DMS114 treated with DMSO at 0.1 percent for 48 hours (cell line): Measurements from ENCODE around the gene GFI1B.
"Not testable (repeated sequence)": the region's sequence is repeated elsewhere in the genome, so short reads cannot be mapped to it uniquely, and the experiment has no call there.

Source experiments
- DNase-seq: peaks from one replicate; lab custom pipeline; 2025; ENCODE audit not compliant: unreplicated experiment; lab: John Stamatoyannopoulos, UW

The GFI1B gene

DNA sequence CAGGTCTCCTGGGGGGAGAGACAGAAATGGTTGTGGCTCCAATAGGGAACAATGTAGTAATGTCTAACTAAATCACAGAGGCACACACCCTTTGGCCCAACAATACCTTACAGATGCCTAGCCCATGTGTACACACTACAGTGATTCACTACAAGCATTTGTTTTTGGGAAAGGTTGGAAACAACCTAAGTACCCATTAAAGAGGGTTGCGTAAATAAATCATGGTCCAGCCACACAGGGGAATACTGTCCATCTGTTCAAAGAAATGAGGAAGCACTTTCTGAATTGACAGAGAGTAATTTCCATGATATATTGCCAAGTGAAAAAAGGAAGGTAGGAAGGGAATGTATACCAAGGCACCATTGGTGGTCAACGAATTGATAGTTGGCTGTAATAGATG lies 30.3 kb downstream of the GFI1B start:
- no peak for DNase-seq

DNA sequence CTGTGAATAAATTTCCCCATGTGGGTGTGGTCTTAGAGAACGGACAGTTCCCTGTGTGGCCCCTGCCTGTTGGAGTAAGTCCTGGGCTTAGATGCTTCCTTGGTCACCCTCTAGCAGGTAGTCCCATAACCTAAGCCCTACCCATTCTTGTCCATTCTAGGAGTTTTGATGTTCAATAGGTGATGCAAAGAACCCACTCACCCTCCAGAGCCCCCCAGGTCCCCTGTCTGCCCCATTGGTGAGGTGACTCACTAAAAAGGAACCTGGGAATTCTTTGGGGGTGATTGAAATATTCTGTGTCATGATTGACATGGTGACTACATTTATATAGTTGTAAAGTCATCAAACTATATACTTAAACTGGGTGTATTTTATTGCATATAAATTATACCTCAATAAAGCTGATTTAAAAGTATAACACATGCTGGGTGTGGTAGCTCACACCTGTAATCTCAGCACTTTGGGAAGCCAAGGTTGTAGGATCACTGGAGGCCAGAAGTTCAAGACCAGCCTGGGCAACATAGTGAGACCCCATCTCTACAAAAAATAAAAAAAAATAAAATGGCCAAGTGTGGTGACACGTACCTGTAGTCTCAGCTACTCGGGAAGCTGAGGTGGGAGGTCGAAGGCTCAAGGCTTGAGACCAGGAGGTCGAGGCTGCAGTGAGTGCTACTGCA lies 31.6 kb downstream of the GFI1B start:
- DNase-seq: no peak

DNA sequence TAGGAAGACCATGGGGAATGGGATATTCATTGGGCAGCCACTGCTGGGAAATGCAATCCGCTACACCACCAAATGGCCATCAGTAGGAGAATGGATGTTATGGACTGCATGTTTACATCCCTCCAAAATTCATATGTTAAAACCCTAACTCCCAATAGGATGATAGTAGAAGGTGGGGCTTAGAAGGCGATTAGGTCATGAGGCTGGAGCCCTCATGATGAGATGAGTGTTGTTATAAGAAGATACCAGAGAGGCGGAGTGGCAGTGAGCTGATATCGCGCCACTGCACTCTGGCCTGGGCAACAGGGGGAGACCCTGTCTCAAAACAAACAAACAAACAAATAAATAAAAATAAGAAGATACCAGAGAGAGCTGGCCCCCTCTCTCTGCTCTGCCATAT lies 36.2 kb downstream of the GFI1B start:
- DNase-seq: no peak

DNA sequence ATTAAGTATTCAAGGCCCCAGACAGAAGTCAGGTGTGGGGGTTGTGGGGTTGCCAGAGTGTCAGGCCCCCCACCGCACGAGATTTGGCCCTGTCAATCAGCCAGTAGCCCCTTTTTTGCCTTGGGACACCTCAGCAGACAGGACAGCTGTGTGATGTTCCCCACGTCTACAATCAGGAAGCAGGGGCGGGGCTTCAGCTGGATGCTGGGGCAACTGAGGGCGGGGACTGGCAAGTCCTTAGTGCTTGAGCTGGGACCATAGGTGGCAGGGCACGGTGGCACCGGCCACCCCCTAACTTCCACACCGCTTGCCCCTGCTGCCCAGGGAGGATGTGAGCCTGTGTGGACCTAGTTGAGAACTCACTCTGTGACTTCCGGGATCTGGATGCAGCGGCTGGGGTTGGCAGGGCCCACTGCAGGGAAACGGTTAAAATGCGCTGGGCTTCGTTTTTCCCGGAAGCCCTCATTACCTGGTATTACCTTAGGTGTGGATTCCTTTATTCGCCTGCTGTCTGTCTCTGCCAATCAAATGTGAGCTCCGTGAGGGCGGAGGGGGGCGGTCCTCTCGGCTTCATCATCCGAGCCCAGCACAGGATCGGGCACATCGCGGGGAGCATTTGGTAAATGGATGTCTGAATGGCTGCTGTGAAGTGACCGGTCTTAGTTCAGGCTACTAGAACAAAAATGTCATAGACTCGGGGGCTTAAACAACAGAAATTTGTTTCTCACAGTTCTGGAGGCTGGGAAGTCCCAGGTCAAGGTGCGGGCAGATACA lies 44.8 kb downstream of the GFI1B start:
- no peak for DNase-seq

DNA sequence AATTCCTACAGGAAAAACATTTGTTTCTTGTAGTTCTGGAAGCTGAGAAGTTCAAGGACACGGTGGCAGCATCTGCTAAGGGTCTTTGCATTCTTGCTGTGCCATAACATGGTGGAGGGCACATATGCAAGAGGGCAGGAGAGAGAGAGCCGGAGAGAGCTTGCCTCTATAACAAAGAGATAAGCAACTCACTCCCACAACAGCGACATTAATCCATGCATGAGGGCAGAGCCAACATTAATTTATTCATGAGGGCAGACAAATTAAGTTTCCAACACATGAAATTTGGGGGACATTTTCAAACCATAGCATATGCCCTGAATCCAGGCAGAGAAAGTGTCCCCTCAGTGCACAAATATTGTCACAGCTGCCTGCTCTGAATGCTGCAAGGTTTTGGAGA lies 47.9 kb downstream of the GFI1B start:
- no peak for DNase-seq

DNA sequence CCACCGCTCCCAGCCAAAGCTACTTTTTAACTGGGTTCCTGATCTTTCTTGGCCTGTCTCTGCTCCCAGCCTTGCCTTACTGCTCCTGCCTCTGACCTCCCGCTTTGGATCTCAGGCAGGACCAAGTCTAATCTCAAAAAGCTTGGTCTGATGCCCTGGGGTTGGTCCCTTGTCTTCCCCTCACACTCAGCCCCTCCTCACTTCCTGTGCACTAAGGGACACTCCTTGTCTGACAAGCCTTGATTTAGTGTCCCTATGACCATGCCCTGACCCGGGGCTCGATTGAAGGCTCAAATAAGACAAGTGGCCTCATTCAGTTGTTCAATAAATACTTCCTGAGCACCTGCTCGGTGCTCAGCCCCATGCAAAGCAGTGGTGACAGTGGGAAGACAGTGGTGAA lies 48.6 kb downstream of the GFI1B start:
- DNase-seq: no peak

DNA sequence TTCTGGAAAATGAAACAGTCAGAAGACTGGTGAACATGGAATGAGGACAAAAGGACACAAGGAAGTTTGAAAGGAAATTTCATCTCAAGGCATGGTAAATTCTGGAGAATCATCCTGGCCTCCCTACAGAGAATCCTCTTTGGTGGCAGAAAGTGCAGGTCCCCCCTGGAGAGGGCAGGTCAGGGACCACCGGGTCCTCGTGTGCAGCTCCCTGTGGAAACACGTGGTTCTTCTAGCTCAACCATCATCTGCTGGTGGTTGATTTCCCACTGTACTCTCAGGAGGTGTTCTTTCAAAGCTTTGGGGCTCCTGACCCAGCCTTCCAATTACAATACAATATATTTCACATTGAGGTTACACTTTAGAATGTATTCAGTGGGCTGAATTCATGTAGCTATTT lies 49.7 kb downstream of the GFI1B start:
- no peak for DNase-seq

DNA sequence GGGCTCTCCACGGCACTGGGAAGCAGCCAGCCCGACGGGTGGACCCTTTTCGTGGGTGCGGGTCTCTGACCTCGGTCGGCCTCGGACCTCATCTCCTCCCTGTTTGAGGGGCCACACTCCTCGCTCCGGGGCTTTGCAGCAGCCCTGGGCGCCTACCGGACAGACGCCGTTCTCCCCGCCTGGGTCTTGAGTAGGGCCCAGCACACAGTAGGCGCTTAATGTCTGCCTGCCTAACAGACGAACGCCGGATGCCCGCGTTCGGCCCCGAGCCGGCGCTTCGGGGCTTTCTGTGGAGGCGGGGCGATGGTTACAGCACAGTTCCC lies 51.5 kb downstream of the GFI1B start:
- no peak for DNase-seq

DNA sequence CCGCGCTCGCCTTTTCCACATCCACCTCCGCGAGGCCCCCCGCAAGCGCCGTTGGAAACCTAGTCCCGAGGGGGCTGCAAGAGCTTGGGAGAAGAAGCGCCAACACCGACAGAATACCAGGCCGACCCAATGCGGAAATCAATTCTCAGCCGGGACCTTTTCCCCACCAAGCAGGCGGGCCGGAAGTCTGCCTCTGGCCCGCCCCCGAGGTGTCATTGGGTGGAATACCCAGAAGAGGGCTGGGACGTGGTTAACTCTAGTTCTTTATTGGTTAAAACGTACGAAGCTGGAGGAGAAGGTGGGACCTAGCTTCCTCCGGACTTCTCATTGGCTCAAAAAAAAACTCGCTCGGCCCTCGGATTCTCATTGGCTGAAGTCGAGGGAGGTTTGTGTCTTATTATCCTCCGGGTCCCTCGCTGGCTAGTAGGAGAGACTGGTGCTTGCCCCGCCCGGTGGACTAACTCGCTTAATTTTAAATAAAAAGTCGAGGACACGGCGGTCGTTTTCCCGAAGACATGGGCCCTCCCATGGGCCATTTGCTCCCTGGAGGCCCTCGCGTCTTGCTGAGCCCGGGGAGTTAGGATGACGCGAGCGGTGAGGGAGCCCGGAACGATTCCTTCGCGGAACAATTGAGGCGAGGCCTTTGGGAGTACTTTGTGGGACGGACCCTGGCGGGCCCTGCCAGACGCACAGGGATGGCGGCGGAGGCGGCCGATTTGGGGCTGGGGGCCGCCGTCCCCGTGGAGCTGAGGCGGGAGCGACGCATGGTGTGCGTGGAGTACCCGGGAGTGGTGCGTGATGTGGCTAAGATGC lies 52.0 kb downstream of the GFI1B start, which contains the start of gene GTF3C5:
Gene GTF3C5, plus strand, starts transcription at position 681 of the 813 bp plus-strand sequence. Its CDS starts 15 bp downstream, at position 696.
- peak; percentile 97 for DNase-seq

DNA sequence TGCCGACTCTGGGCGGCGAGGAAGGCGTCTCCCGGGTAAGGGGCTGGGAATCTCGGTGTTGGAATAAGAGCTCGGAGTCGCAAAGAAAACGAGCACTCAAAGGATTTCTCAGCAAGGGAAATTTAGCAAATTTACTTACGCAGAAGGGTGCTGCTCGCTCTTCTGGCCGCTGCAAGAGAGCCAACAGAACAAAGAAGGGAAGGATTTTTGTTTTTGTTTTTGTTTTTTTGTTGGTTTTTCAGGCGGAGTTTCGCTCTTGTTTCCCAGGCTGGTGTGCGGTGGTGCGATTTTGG lies 52.6 kb downstream of the GFI1B start:
- DNase-seq: no peak

DNA sequence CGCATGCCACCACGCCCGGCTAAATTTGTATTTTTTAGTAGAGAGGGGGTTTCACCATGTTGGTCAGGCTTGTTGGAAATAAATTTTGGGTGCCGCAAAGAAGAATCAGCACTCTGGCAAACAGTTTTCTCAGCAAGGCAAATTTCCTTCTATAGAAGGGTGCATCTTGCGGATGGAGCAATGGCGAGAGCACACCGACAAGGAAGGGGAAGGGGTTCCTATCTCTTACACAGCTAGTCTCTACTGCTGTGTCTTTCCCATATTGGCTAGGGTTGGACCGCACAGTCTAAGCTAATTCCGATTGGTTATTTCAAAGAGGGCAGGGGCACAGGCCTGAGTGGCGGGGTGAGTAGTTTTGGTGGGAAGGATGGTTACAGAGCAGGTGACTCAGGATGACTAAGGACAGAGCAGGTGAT lies 53.0 kb downstream of the GFI1B start:
- DNase-seq: no peak

DNA sequence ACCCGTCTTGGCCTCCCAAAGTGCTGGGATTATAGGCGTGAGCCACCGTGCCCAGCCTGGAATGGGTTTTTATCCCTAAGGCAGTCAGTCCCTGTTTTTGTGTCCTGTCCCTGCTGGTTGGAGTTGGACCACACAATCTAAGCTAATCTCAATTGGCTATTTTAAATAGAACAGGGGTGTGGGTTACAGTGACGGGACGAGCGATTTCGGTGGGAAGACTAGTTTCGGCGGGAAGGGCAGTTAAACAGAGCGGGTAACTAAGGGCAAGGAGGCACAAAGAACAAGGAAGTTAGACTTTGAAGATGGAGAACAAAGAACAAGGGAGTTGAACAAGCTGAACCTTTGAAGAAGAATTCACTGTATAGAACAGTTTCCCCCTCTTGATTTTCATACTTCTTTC lies 53.7 kb downstream of the GFI1B start:
- no peak for DNase-seq

DNA sequence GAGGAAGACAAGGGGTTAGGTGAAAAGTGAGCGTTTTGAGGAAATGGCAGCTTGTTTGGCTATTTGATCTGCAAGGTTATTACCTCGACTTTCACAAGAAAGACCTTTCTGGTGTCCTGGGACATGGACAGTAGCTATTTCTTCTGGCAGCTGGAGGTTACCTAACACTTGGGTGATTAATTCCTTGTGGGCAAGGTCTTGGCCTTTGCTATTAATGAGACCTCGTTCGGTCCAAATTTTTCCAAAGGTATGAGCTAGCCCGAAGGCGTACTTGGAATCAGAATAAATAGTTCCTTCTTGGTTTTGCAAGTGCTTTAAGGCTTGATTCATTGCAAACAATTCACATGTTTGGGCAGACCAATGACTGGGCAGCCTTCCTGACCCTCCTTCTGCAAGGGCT lies 57.2 kb downstream of the GFI1B start:
- DNase-seq: no peak

DNA sequence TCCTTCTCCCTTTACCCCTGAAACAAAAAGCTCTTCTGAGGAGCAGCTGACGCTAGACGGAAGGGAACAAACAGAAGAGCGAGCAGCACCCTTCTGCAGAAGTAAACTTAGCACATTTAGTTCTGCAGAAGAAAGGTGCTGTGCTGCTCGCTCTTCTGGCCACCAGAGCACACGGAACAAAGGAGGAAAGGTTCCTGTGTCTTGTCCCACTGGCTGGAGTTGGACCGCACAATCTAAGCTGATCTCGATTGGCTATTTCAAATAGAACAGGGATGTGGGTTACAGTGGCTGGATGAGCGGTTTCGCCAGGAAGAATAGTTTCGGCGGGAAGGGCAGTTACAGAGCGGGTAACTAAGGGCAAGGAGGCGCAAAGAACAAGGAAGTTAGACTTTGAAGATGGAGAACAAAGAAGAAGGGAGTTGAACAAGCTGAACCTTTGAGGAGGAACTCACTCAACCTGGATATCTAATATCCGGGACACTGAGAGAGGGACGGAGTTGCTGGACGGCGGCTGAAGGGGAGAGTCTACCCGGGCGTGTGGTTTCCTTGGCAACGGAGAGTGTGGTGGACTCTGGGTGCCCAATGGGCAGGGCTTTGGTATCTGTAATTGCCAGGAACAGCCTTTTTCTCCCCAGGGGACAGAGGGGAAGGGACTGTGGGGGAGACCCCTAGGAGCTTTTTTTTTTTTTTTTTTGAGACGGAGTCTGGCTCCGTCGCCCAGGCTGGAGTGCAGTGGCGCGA lies 59.5 kb downstream of the GFI1B start:
- no peak for DNase-seq

DNA sequence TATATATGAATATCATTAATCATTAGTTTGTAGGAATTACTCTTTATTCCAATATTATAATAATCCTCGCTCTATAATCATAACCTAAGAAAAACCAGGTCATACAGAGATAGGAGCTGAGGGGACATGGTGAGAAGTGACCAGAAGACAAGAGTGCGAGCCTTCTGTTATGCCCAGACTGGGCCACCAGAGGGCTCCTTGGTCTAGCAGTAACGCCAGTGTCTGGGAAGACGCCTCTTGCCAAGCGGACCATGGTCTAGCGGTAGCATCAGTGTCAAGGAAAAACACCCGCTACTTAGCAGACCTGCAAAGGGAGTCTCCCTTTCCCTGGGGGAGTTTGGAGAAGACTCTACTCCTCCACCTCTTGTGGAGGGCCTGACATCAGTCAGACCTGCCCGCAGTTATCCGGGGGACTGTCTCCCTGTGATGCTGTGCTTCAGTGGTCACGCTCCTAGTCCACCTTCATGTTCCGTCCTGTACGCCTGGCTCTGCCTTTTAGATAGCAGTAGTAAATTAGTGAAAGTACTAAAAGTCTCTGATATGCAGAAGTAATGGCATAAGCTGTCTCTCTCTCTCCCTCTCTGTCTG lies 62.5 kb downstream of the GFI1B start:
- DNase-seq: not testable (repeated sequence)
